Suprapubic skin (tissue), 4 donors: ENCODE data around the gene LDLRAD4. TPM values are rescaled to one million over a fixed set of nuclear protein-coding genes. Genes with fewer than 3 reads are reported as not detected.
"Not testable (repeated sequence)": the region's sequence is repeated elsewhere in the genome, so short reads cannot be mapped to it uniquely, and the experiment has no call there.

Experiments used
- DNase-seq, 2 donors: peaks; one replicate each; pipeline ENCODE4 v3.0.0-alpha.2; 2019; ENCODE audit warnings: low spot score in 2 of 2
- H3K27ac ChIP-seq: fragments of 200-600 bp; sonication (generic); one replicate; pipeline ENCODE4 v1.5.1; 2019
- H3K27me3 ChIP-seq: fragments of 200-600 bp; sonication (generic); one replicate; pipeline ENCODE4 v1.5.1; 2019
- H3K36me3 ChIP-seq: fragments of 200-600 bp; sonication (generic); one replicate; pipeline ENCODE4 v1.5.1; 2019
- H3K4me1 ChIP-seq: fragments of 200-600 bp; sonication (generic); one replicate; pipeline ENCODE4 v1.5.1; 2019
- H3K4me3 ChIP-seq: fragments of 200-600 bp; sonication (generic); one replicate; pipeline ENCODE4 v1.5.1; 2019; ENCODE audit warnings: mild to moderate bottlenecking
- H3K9me3 ChIP-seq: fragments of 200-600 bp; sonication (generic); one replicate; pipeline ENCODE4 v1.5.1; 2019
- EP300 ChIP-seq: sonication (generic); formaldehyde crosslinking; IDR thresholded peaks from one replicate; pipeline ENCODE4 v1.6.1; 2017; ENCODE audit warnings: antibody characterized with exemption
- POLR2A ChIP-seq, 2 donors: fragments of 450-650 bp; IDR thresholded peaks; one replicate each; pipeline ENCODE4 v1.6.1; 2017; ENCODE audit warnings: antibody characterized with exemption in 2 of 2, mild to moderate bottlenecking in 2 of 2, moderate library complexity in 2 of 2
- POLR2AphosphoS5 ChIP-seq, 3 donors: sonication (generic); formaldehyde crosslinking; IDR thresholded peaks; one replicate each; pipeline ENCODE4 v1.6.1; 2017; ENCODE audit warnings: antibody characterized with exemption in 3 of 3
- WGBS: methylation state at CpG from one replicate; pipeline ENCODE4 v1.1.5; 2018; 5-methylcytosine and 5-hydroxymethylcytosine counted together
- total RNA-seq, 4 donors: library from RNA; depleted of rRNA; stranded (reverse); fragments of >200 nt; gene quantifications; one replicate each; pipeline ENCODE4 v1.1.0, GENCODE V29; 2016
- TF ChIP-seq, protein P1 (sequence below), 2 donors: fragments of 200-600 bp in 1 of 2; fragments of 450-650 bp in 1 of 2; sonication (generic) in 1 of 2; IDR thresholded peaks; one replicate each; pipeline ENCODE4 v1.5.1; 2016 to 2019; ENCODE audit warnings: antibody characterized with exemption in 2 of 2, mild to moderate bottlenecking in 1 of 2, moderate library complexity in 1 of 2

The LDLRAD4 gene
- total RNA-seq, 4 donors from 2014 or later, result 10.1 to 31.6 (median 15.1) TPM

- H3K9me3 ChIP-seq, result no peaks in the 10 kb centered on the region
- no peak for TF ChIP-seq POLR2A (IDR thresholded peaks at IDR 0.05)
- TF ChIP-seq EP300, result no peak
- TF ChIP-seq, protein P1, sequence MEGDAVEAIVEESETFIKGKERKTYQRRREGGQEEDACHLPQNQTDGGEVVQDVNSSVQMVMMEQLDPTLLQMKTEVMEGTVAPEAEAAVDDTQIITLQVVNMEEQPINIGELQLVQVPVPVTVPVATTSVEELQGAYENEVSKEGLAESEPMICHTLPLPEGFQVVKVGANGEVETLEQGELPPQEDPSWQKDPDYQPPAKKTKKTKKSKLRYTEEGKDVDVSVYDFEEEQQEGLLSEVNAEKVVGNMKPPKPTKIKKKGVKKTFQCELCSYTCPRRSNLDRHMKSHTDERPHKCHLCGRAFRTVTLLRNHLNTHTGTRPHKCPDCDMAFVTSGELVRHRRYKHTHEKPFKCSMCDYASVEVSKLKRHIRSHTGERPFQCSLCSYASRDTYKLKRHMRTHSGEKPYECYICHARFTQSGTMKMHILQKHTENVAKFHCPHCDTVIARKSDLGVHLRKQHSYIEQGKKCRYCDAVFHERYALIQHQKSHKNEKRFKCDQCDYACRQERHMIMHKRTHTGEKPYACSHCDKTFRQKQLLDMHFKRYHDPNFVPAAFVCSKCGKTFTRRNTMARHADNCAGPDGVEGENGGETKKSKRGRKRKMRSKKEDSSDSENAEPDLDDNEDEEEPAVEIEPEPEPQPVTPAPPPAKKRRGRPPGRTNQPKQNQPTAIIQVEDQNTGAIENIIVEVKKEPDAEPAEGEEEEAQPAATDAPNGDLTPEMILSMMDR (IDR thresholded peaks at IDR 0.05), result no peak
- no peak for TF ChIP-seq POLR2AphosphoS5 (IDR thresholded peaks at IDR 0.05)
- WGBS, result 95% methylated on average over 4 of the region's 4 CpGs
- H3K27ac ChIP-seq, result no peak overlapping the region
- H3K4me3 ChIP-seq, result no peak overlapping the region
- H3K4me1 ChIP-seq, result no peaks in the 10 kb centered on the region
- no peaks in the 10 kb centered on the region for H3K36me3 ChIP-seq
- H3K27me3 ChIP-seq, result no peaks in the 10 kb centered on the region
- no peak for DNase-seq
Measured at GRCh38 chr18:13684546-13684945, 466.0 kb downstream of the LDLRAD4 start.

DNA sequence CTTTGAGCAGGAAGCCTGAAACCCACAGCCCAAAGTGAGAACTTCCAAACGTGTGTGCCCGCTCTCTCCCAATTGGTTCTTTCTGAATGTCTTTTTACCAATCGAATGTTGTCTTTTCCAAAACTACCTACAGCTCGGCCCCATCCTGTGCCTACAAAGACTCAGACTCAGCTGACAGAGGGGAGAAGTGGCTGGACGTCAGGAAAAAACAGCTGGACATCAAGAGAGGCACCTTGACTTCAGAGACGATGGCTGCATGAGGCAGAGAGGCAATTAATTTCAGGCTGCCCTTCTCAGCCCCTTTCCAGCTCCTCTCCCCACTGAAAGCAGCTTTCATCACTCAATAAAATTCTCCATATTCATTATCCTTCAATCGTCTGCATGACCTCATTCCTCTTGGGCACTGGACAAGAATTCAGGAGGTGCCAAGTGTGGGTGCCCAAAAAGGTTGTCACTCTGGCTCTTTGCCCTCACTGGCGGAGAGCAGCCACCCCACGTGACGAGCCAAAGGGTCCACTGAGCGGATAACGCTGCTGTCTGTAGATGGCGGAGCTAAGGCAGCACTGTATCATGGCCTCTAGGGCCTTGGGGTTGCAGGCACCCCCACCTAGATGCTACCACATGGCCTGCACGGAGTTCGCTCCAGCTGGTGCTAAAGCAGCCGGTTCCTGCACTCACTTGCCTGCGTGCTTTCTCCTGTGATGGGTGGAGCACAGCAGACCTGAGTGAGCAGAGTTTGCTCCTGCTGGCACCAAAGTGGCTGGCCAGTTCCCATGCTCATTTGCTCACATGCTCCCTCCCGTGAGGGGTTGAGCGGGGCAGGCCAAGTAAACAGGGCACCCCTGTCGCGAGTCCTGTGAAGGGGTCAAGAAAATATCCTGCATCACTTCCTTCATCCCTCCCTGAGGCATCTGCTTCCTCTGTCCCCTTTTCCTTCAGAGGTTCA is 469.9 kb downstream of the LDLRAD4 start:
- TF ChIP-seq, protein P1 (IDR thresholded peaks at IDR 0.05), result no peak
- no peak for TF ChIP-seq POLR2A (IDR thresholded peaks at IDR 0.05)
- H3K4me3 ChIP-seq, result no peak overlapping the region
- 77% methylated on average over 21 of the region's 21 CpGs for WGBS

GRCh38 chr18:13690060-13690459 is 471.5 kb downstream of the LDLRAD4 start:
- H3K4me1 ChIP-seq, H3K36me3 ChIP-seq, H3K27me3 ChIP-seq, H3K27ac ChIP-seq, DNase-seq, H3K4me3 ChIP-seq, H3K9me3 ChIP-seq: not testable (repeated sequence)
- whole genome bisulfite sequencing, result 89% methylated on average over 8 of the region's 9 CpGs

More for the DNA sequence above, 469.9 kb downstream of the LDLRAD4 start:
- no peak overlapping the region for H3K27ac ChIP-seq
- H3K9me3 ChIP-seq, result no peaks in the 10 kb centered on the region
- H3K27me3 ChIP-seq, result no peaks in the 10 kb centered on the region
- DNase-seq, result no peak
- no peaks in the 10 kb centered on the region for H3K36me3 ChIP-seq
- no peaks in the 10 kb centered on the region for H3K4me1 ChIP-seq

DNA sequence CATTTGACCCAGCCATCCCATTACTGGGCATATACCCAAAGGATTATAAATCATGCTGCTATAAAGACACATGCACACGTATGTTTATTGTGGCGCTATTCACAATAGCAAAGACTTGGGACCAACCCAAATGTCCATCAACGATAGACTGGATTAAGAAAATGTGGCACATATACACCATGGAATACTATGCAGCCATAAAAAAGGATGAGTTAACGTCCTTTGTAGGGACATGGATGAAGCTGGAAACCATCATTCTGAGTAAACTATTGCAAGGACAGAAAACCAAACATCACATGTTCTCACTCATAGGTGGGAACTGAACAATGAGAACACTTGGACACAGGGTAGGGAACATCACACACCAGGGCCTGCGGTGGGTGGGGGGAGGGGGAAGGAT is 476.8 kb downstream of the LDLRAD4 start:
- 94% methylated on average over 4 of the region's 5 CpGs for WGBS
- H3K9me3 ChIP-seq, H3K27ac ChIP-seq, H3K27me3 ChIP-seq, H3K4me3 ChIP-seq, H3K4me1 ChIP-seq, DNase-seq, H3K36me3 ChIP-seq: not testable (repeated sequence)

DNA sequence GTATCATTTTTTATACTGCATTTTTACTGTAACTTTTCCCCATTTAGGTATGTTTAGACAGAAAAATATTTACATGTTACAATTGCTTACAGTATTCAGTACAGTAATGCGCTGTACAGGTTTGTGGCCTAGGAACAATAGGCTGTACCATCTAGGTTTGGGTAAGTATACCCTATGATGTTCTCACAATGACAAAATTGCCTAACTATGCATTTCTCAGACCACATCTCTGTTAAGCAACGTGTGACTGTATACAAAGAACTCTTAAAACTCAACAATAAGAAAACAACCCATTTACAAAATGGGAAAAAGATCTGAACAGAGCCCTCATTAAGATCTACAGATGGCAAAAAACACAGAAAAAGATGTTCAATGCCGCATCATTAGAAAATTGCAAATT is 478.4 kb downstream of the LDLRAD4 start:
- TF ChIP-seq POLR2A (IDR thresholded peaks at IDR 0.05) (no peak), POLR2AphosphoS5 (IDR thresholded peaks at IDR 0.05) (no peak), EP300 (no peak)
- TF ChIP-seq, protein P1 (IDR thresholded peaks at IDR 0.05), result no peak
- Histone ChIP-seq H3K4me3 (no peak overlapping the region), H3K9me3 (no peaks in the 10 kb centered on the region), H3K27ac (no peak overlapping the region), H3K36me3 (no peaks in the 10 kb centered on the region), H3K4me1 (no peaks in the 10 kb centered on the region), H3K27me3 (no peaks in the 10 kb centered on the region)
- WGBS, result 90% methylated on average over 3 of the region's 3 CpGs
- DNase-seq, result no peak

DNA sequence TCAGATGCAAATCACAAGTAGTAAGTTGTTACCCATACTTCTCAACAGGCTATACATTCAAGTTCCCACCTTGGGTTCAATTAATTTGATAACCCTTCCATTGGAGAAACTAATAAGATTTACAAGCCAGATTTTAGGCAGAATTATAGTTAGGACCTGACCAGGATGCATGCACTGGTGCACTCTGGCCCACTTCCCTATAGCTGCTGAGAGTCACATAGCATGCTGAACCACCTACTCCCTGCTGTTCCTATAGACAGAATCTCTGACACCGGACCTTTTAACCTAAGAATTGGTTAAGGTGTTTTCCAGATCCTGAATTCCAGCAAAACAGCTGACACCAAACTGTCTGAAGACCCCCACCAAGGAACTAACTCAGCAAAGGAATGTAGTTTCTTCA is 481.6 kb downstream of the LDLRAD4 start:
- Histone ChIP-seq H3K36me3 (no peaks in the 10 kb centered on the region), H3K9me3 (peaks cover 6% of the 10 kb centered on the region), H3K4me1 (no peaks in the 10 kb centered on the region), H3K27ac (no peak overlapping the region), H3K27me3 (no peaks in the 10 kb centered on the region), H3K4me3 (no peak overlapping the region)
- TF ChIP-seq EP300, result no peak
- TF ChIP-seq POLR2AphosphoS5 (IDR thresholded peaks at IDR 0.05), result no peak
- TF ChIP-seq POLR2A (IDR thresholded peaks at IDR 0.05), result no peak
- TF ChIP-seq, protein P1 (IDR thresholded peaks at IDR 0.05), result no peak
- no peak for DNase-seq
- WGBS, result 94% methylated on average over 1 of the region's 1 CpG

Other genes starting within 250 kb of the LDLRAD4 start
- gene CEP192, start 227.4 kb upstream of the LDLRAD4 start, total RNA-seq, result 10 to 100 TPM; 13.0 to 30.4 (median 18.8) TPM